Neuronal stem cell (in vitro differentiated cells): ENCODE measurements around the gene SLC25A33.

ENCODE experiments used
- DNase-seq: peaks from one replicate; pipeline ENCODE4 v3.0.0-alpha.2; 2013; ENCODE audit warnings: low spot score
- H2AFZ ChIP-seq: one replicate; pipeline ENCODE4 v1.6.1; 2013; ENCODE audit warnings: mild to moderate bottlenecking, low read length, inconsistent platforms
- H2AK5ac ChIP-seq: 2 replicates; pipeline ENCODE4 v1.6.1; 2013; ENCODE audit warnings: low read depth, mild to moderate bottlenecking, inconsistent platforms, low read length, moderate library complexity, mixed read lengths
- H2BK120ac ChIP-seq: 2 replicates; pipeline ENCODE4 v1.6.1; 2013; ENCODE audit warnings: low read depth, mild to moderate bottlenecking, inconsistent platforms, low read length, moderate library complexity, mixed read lengths
- H2BK12ac ChIP-seq: one replicate; pipeline ENCODE4 v1.6.1; 2013; ENCODE audit warnings: low read length, inconsistent platforms
- H2BK15ac ChIP-seq: 2 replicates; pipeline ENCODE4 v1.6.1; 2013; ENCODE audit warnings: mild to moderate bottlenecking, low read length, inconsistent platforms, mixed read lengths
- H2BK5ac ChIP-seq: one replicate; pipeline ENCODE4 v1.6.1; 2013; ENCODE audit warnings: inconsistent platforms, mild to moderate bottlenecking, low read length, moderate library complexity
- H3K14ac ChIP-seq: one replicate; pipeline ENCODE4 v1.6.1; 2013; ENCODE audit warnings: low read length, inconsistent platforms
- H3K18ac ChIP-seq: 2 replicates; pipeline ENCODE4 v1.6.1; 2013; ENCODE audit warnings: low read length, inconsistent platforms
- H3K23ac ChIP-seq: 2 replicates; pipeline ENCODE4 v1.6.1; 2013; ENCODE audit warnings: low read depth, mild to moderate bottlenecking, mixed read lengths, low read length, inconsistent platforms; ENCODE audit not compliant: poor library complexity
- H3K27ac ChIP-seq: replicated peaks from 3 replicates; pipeline ENCODE4 v1.5.1; 2013; ENCODE audit warnings: low read length, inconsistent platforms
- H3K27me3 ChIP-seq, 3 experiments: 2 replicates each; pipeline ENCODE4 v1.6.1; 2013; ENCODE audit warnings: low read length in 3 of 3, mild to moderate bottlenecking in 2 of 3, inconsistent platforms in 1 of 3, low read depth in 1 of 3, mixed read lengths in 1 of 3, moderate library complexity in 1 of 3; ENCODE audit not compliant: control insufficient read depth in 3 of 3, insufficient read depth in 3 of 3
- H3K36me3 ChIP-seq, 2 donors: replicated peaks in 1 of 2; 2 replicates each; pipeline ENCODE4 v1.6.1; 2013; ENCODE audit warnings: low read length in 2 of 2; ENCODE audit not compliant: control insufficient read depth in 2 of 2, insufficient read depth in 2 of 2
- H3K4ac ChIP-seq: 2 replicates; pipeline ENCODE4 v1.6.1; 2013; ENCODE audit warnings: inconsistent platforms, mild to moderate bottlenecking, low read length, moderate library complexity
- H3K4me1 ChIP-seq, 2 donors: 1 replicate in 1 of 2; 2 replicates in 1 of 2; pipeline ENCODE4 v1.6.1; 2013; ENCODE audit warnings: low read length in 2 of 2, low read depth in 1 of 2; ENCODE audit not compliant: control insufficient read depth in 2 of 2, insufficient read depth in 1 of 2
- H3K4me2 ChIP-seq: one replicate; pipeline ENCODE4 v1.6.1; 2013; ENCODE audit warnings: mild to moderate bottlenecking, low read length, inconsistent platforms; ENCODE audit not compliant: insufficient read depth, poor library complexity, severe bottlenecking
- H3K4me3 ChIP-seq, 2 donors: 2 replicates each; pipeline ENCODE4 v1.5.1; 2013; ENCODE audit warnings: low read length in 2 of 2, mild to moderate bottlenecking in 2 of 2, inconsistent platforms in 1 of 2, moderate library complexity in 1 of 2
- H3K79me1 ChIP-seq: one replicate; pipeline ENCODE4 v1.6.1; 2013; ENCODE audit warnings: low read depth, mild to moderate bottlenecking, inconsistent platforms, low read length, moderate library complexity
- H3K9ac ChIP-seq: one replicate; pipeline ENCODE4 v1.6.1; 2013; ENCODE audit warnings: mild to moderate bottlenecking, low read depth, low read length, inconsistent platforms; ENCODE audit not compliant: poor library complexity
- H3K9me3 ChIP-seq, 2 donors: replicated peaks in 1 of 2; 2 replicates each; pipeline versions ENCODE3 to v1.6.1; 2013; ENCODE audit warnings: low read length in 2 of 2, mild to moderate bottlenecking in 2 of 2, inconsistent platforms in 1 of 2, low read depth in 1 of 2, mixed read lengths in 1 of 2, moderate library complexity in 1 of 2; ENCODE audit not compliant: control insufficient read depth in 2 of 2, insufficient read depth in 1 of 2
- H4K8ac ChIP-seq: one replicate; pipeline ENCODE4 v1.6.1; 2013; ENCODE audit warnings: low read depth, mild to moderate bottlenecking, inconsistent platforms, low read length, moderate library complexity
- H4K91ac ChIP-seq: one replicate; pipeline ENCODE4 v1.6.1; 2013; ENCODE audit warnings: low read length, low read depth, mild to moderate bottlenecking, inconsistent platforms; ENCODE audit not compliant: poor library complexity
- WGBS, 2 donors: extraction: QIAGEN DNeasy Blood & Tissue Kit; methylation state at CpG; one replicate each; pipeline ENCODE4 v1.1.7; 2013; ENCODE audit warnings: missing lambda C conversion rate in 2 of 2, mixed read lengths in 1 of 2; ENCODE audit not compliant: insufficient read length in 2 of 2, insufficient replicate concordance in 1 of 2; ENCODE audit errors: extremely low coverage in 2 of 2; 5-methylcytosine and 5-hydroxymethylcytosine counted together

SLC25A33 gene

GRCh38 chr1:9538669-9539164 lies 548 bp upstream of the SLC25A33 start:
- Histone ChIP-seq H3K4me3 (peak overlapping the region in 1 of 2 donors; percentile 4), H3K18ac (no peak overlapping the region), H2AFZ (peak overlapping the region; percentile 65), H3K27me3 (no peaks in the 10 kb centered on the region), H3K4me1 (peaks cover 2 to 5% of the 10 kb centered on the region in 2 donors), H3K79me1 (peaks cover 9% of the 10 kb centered on the region), H2BK5ac (no peak overlapping the region), H3K9me3 (peaks cover 0 to 7% of the 10 kb centered on the region in 2 donors), H3K14ac (no peak overlapping the region), H3K36me3 (peaks cover 2 to 11% of the 10 kb centered on the region in 2 donors), H4K91ac (no peak overlapping the region), H3K27ac (peak overlapping the region; percentile 11), H2BK12ac (no peak overlapping the region), H3K23ac (no peak overlapping the region), H3K4me2 (no peak overlapping the region), H3K4ac (no peak overlapping the region), H3K9ac (no peak overlapping the region), H2BK120ac (no peak overlapping the region), H4K8ac (no peak overlapping the region), H2BK15ac (no peak overlapping the region), H2AK5ac (no peak overlapping the region)
- DNase-seq = no peak
- no CpG with 5 or more reads among the region's 23 CpGs for WGBS, 2 donors

- peak; percentile 56 for DNase-seq
- Histone ChIP-seq H2BK15ac (peak overlapping the region; percentile 87), H3K9me3 (peaks cover 0 to 7% of the 10 kb centered on the region in 2 donors), H2AFZ (peak overlapping the region; percentile 84), H3K36me3 (peaks cover 2 to 11% of the 10 kb centered on the region in 2 donors), H2AK5ac (peak overlapping the region; percentile 40), H3K4me1 (peaks cover 2 to 5% of the 10 kb centered on the region in 2 donors), H2BK12ac (peak overlapping the region; percentile 10), H3K4ac (no peak overlapping the region), H3K9ac (peak overlapping the region; percentile 86), H3K4me3 (peak overlapping the region; percentile 73 to 85), H4K91ac (no peak overlapping the region), H4K8ac (no peak overlapping the region), H3K14ac (peak overlapping the region; percentile 14), H3K79me1 (peaks cover 9% of the 10 kb centered on the region), H3K18ac (peak overlapping the region; percentile 96), H3K4me2 (peak overlapping the region; percentile 91), H2BK5ac (peak overlapping the region; percentile 87), H3K27ac (peak overlapping the region; percentile 63), H2BK120ac (no peak overlapping the region), H3K27me3 (no peaks in the 10 kb centered on the region), H3K23ac (peak overlapping the region; percentile 95)
- WGBS, 2 donors = no CpG with 5 or more reads among the region's 61 CpGs
Observed at GRCh38 chr1:9539829-9540550, 725 bp downstream of the SLC25A33 start.

GRCh38 chr1:9542430-9542829 lies 3.2 kb downstream of the SLC25A33 start:
- Histone ChIP-seq H2BK15ac (no peak overlapping the region), H4K8ac (no peak overlapping the region), H3K27ac (no peak overlapping the region), H3K27me3 (no peaks in the 10 kb centered on the region), H3K4me2 (no peak overlapping the region), H3K36me3 (peaks cover 3 to 11% of the 10 kb centered on the region in 2 donors), H3K4me1 (peaks cover 2 to 5% of the 10 kb centered on the region in 2 donors), H3K9me3 (peaks cover 0 to 7% of the 10 kb centered on the region in 2 donors), H3K4me3 (no peak overlapping the region), H2AK5ac (no peak overlapping the region), H2AFZ (no peak overlapping the region), H3K79me1 (peaks cover 9% of the 10 kb centered on the region), H3K14ac (no peak overlapping the region), H3K9ac (no peak overlapping the region), H2BK5ac (no peak overlapping the region), H3K4ac (no peak overlapping the region), H4K91ac (no peak overlapping the region), H2BK120ac (no peak overlapping the region), H3K23ac (no peak overlapping the region), H3K18ac (no peak overlapping the region), H2BK12ac (no peak overlapping the region)
- WGBS, 2 donors = no CpG with 5 or more reads among the region's 3 CpGs
- no peak for DNase-seq

GRCh38 chr1:9544926-9545325 lies 5.7 kb downstream of the SLC25A33 start:
- Histone ChIP-seq H3K79me1 (peaks cover 11% of the 10 kb centered on the region), H4K91ac (no peak overlapping the region), H3K23ac (no peak overlapping the region), H2AK5ac (no peak overlapping the region), H3K14ac (no peak overlapping the region), H3K4me1 (peaks cover 2 to 5% of the 10 kb centered on the region in 2 donors), H3K9me3 (peaks cover 0 to 6% of the 10 kb centered on the region in 2 donors), H3K9ac (no peak overlapping the region), H3K27me3 (no peaks in the 10 kb centered on the region), H2BK15ac (no peak overlapping the region), H3K36me3 (peaks cover 3 to 29% of the 10 kb centered on the region in 2 donors), H3K4me2 (no peak overlapping the region), H2BK12ac (no peak overlapping the region), H2BK5ac (no peak overlapping the region), H3K27ac (no peak overlapping the region), H3K18ac (no peak overlapping the region), H2BK120ac (no peak overlapping the region), H4K8ac (no peak overlapping the region), H2AFZ (no peak overlapping the region), H3K4ac (no peak overlapping the region), H3K4me3 (no peak overlapping the region)
- no CpG with 5 or more reads among the region's 3 CpGs for WGBS, 2 donors
- no peak for DNase-seq
